ENCODE data around the gene FTH1.

Gene FTH1

GRCh38 chr11:61949169-61950034, 18.0 kb downstream of the FTH1 start:
- TF ChIP-seq CTCF (IDR thresholded peaks at IDR 0.05) (no peak), ZFX (IDR thresholded peaks at IDR 0.05; ENCODE audit: borderline replicate concordance) (no peak)
- H3K27ac ChIP-seq, result peak overlapping the region; percentile 69

GRCh38 chr11:61948505-61948904, 18.9 kb downstream of the FTH1 start:
- H3K27ac ChIP-seq, result peak overlapping the region; percentile 69; the same call in 1 of the 2 replicates
- TF ChIP-seq CTCF (IDR thresholded peaks at IDR 0.05), result no peak
- TF ChIP-seq ZFX (IDR thresholded peaks at IDR 0.05; ENCODE audit: borderline replicate concordance), result no peak

GRCh38 chr11:61947486-61948210, 19.8 kb downstream of the FTH1 start:
- no peak overlapping the region for H3K27ac ChIP-seq
- TF ChIP-seq ZFX (IDR thresholded peaks at IDR 0.05; ENCODE audit: borderline replicate concordance) (no peak), CTCF (IDR thresholded peaks at IDR 0.05) (peak; percentile 97)

- TF ChIP-seq ZFX (IDR thresholded peaks at IDR 0.05; ENCODE audit: borderline replicate concordance) (no peak), CTCF (IDR thresholded peaks at IDR 0.05) (no peak)
- H3K27ac ChIP-seq, result no peak overlapping the region
These were observed 20.5 kb downstream of the FTH1 start for GRCh38 chr11:61946894-61947293.

- H3K27ac ChIP-seq, result no peak overlapping the region
- TF ChIP-seq ZFX (IDR thresholded peaks at IDR 0.05; ENCODE audit: borderline replicate concordance), result no peak
- no peak for TF ChIP-seq CTCF (IDR thresholded peaks at IDR 0.05)
These were observed 22.2 kb downstream of the FTH1 start for GRCh38 chr11:61945191-61945590.

- no peak for TF ChIP-seq ZFX (IDR thresholded peaks at IDR 0.05; ENCODE audit: borderline replicate concordance)
- TF ChIP-seq CTCF (IDR thresholded peaks at IDR 0.05), result no peak
- H3K27ac ChIP-seq, result no peak overlapping the region
These were observed 27.0 kb downstream of the FTH1 start for GRCh38 chr11:61940466-61940865.

GRCh38 chr11:61935861-61936260, 31.6 kb downstream of the FTH1 start:
- no peak overlapping the region for H3K27ac ChIP-seq
- TF ChIP-seq CTCF (IDR thresholded peaks at IDR 0.05) (no peak), ZFX (IDR thresholded peaks at IDR 0.05; ENCODE audit: borderline replicate concordance) (no peak)
